ENCODE data around the gene ZNFX1.
"Not testable (repeated sequence)": the region's sequence is repeated elsewhere in the genome, so short reads cannot be mapped to it uniquely, and the experiment has no call there.

Gene ZNFX1

GRCh38 chr20:49199729-49200293 is 78.0 kb downstream of the ZNFX1 start:
- DNase-seq: no peak
- Histone ChIP-seq H3K14ac (ENCODE audit: low read length in 2 of 2) (no peak overlapping the region), H2BK15ac (ENCODE audit: low read depth, poor library complexity, severe bottlenecking) (no peak overlapping the region), H2AFZ (ENCODE audit: low read depth, low read length) (no peak overlapping the region), H2BK5ac (ENCODE audit: low read depth, low read length, poor library complexity, severe bottlenecking) (no peak overlapping the region), H4K91ac (ENCODE audit: low read length) (no peak overlapping the region), H3K4me3 (ENCODE audit: insufficient read depth in 1 of 2, low read depth in 1 of 2, low read length in 2 of 2) (no peak overlapping the region), H3K36me3 (ENCODE audit: control insufficient read depth in 1 of 2, insufficient read depth in 2 of 2, low read depth in 1 of 2, low read length in 2 of 2) (no peaks in the 10 kb centered on the region), H3K27me3 (ENCODE audit: control insufficient read depth in 1 of 2, insufficient read depth in 1 of 2, low read length in 2 of 2) (no peaks in the 10 kb centered on the region), H3K9me3 (ENCODE audit: control insufficient read depth, low read length) (no peaks in the 10 kb centered on the region), H3K27ac (ENCODE audit: low read length, poor library complexity, severe bottlenecking) (no peak overlapping the region), H4K8ac (ENCODE audit: low read length) (no peak overlapping the region), H3K9ac (ENCODE audit: low read length) (no peak overlapping the region), H2BK120ac (ENCODE audit: low read depth, low read length) (no peak overlapping the region), H3K4me1 (ENCODE audit: control insufficient read depth, insufficient read depth, low read depth, low read length) (no peaks in the 10 kb centered on the region), H3K79me1 (replicated peaks; ENCODE audit: low read length, poor library complexity, severe bottlenecking) (no peaks in the 10 kb centered on the region), H3K4me2 (ENCODE audit: low read length, poor library complexity, severe bottlenecking) (no peak overlapping the region), H3K18ac (ENCODE audit: low read depth in 1 of 2, low read length in 2 of 2) (no peak overlapping the region), H3K23ac (ENCODE audit: low read length in 2 of 2) (no peak overlapping the region), H2BK12ac (ENCODE audit: low read length in 2 of 2) (no peak overlapping the region), H2AK5ac (ENCODE audit: low read length, severe bottlenecking) (no peak overlapping the region), H3K4ac (ENCODE audit: low read depth in 1 of 2, low read length in 2 of 2) (no peak overlapping the region)
- WGBS: 93% methylated on average over 4 of the region's 4 CpGs

GRCh38 chr20:49192944-49193518 is 84.8 kb downstream of the ZNFX1 start:
- not testable (repeated sequence) for H4K91ac ChIP-seq (ENCODE audit: low read length); H3K23ac ChIP-seq (ENCODE audit: low read length in 2 of 2); H3K18ac ChIP-seq (ENCODE audit: low read depth in 1 of 2, low read length in 2 of 2); H3K4ac ChIP-seq (ENCODE audit: low read depth in 1 of 2, low read length in 2 of 2); H3K36me3 ChIP-seq (ENCODE audit: control insufficient read depth in 1 of 2, insufficient read depth in 2 of 2, low read depth in 1 of 2, low read length in 2 of 2); H2BK15ac ChIP-seq (ENCODE audit: low read depth, poor library complexity, severe bottlenecking); H3K4me3 ChIP-seq (ENCODE audit: insufficient read depth in 1 of 2, low read depth in 1 of 2, low read length in 2 of 2); H3K9me3 ChIP-seq (ENCODE audit: control insufficient read depth, low read length); H3K9ac ChIP-seq (ENCODE audit: low read length); H4K8ac ChIP-seq (ENCODE audit: low read length); H2AK5ac ChIP-seq (ENCODE audit: low read length, severe bottlenecking); H3K4me2 ChIP-seq (ENCODE audit: low read length, poor library complexity, severe bottlenecking); H3K27ac ChIP-seq (ENCODE audit: low read length, poor library complexity, severe bottlenecking); H2BK12ac ChIP-seq (ENCODE audit: low read length in 2 of 2); H2BK120ac ChIP-seq (ENCODE audit: low read depth, low read length); H3K27me3 ChIP-seq (ENCODE audit: control insufficient read depth in 1 of 2, insufficient read depth in 1 of 2, low read length in 2 of 2); H3K79me1 ChIP-seq (replicated peaks; ENCODE audit: low read length, poor library complexity, severe bottlenecking); DNase-seq; H2BK5ac ChIP-seq (ENCODE audit: low read depth, low read length, poor library complexity, severe bottlenecking); H3K4me1 ChIP-seq (ENCODE audit: control insufficient read depth, insufficient read depth, low read depth, low read length); H3K14ac ChIP-seq (ENCODE audit: low read length in 2 of 2); H2AFZ ChIP-seq (ENCODE audit: low read depth, low read length)
- 91% methylated on average over 11 of the region's 11 CpGs for WGBS

Small RNA genes lying within 50 kb of the gene (small RNA-seq; reads per million reads assigned to genes)
- gene SNORD12B (ENCODE audit: low read depth) (5,788 reads per million, percentile 99 among the genes with 10 or more reads in this experiment), gene SNORD12C (ENCODE audit: low read depth) (1,999 reads per million, percentile 98 among the genes with 10 or more reads in this experiment)

Measured in mesenchymal stem cell (in vitro differentiated cells and primary cell).